ENCODE measurements around the gene TMCC1. TPM values are rescaled to one million over a fixed set of nuclear protein-coding genes. Genes with fewer than 3 reads are reported as not detected.
A peak's percentile ranks its signal among the peaks of the same experiment; 100 is the strongest.

Gene TMCC1
- total RNA-seq, 2 donors from 2014 or later = 10.1 to 13.2 TPM

DNA sequence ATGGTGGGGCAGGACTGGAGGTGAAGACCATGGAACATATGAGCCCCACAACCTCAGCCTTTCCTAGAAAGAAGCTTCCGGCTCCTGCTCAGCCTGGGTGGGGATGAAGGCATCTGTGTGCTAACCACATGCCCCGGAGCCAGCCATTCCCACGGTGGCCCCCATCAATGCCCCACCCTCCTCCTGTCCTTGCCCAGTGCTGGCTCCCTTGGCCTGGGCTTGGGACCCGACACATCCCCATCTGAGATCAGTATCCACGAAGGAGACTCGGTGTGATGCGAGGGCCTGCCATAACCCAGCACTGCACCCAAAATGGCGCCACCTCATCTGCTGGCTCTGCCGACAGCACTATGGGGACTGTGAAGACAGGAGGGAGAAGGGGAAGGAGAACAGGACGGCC lies 270.6 kb downstream of the TMCC1 start:
- Histone ChIP-seq H3K9me3 (no peaks in the 10 kb centered on the region), H3K4me1 (peaks cover 45% of the 10 kb centered on the region), H3K36me3 (replicated peaks in 1 of 2; ENCODE audit: insufficient read depth in 1 of 2, low read depth in 2 of 2) (no peaks in the 10 kb centered on the region), H3K4me3 (no peak overlapping the region), H3K27ac (peak overlapping the region in 3 of 4 donors; percentile 11 to 96 (median 62)), H3K27me3 (no peaks in the 10 kb centered on the region)
- no peak for DNase-seq
- 82 to 84% methylated on average over 8 to 10 of the region's 10 CpGs for WGBS, 2 donors
- no peak for ATAC-seq
- TF ChIP-seq POLR2A (IDR thresholded peaks at IDR 0.05) = no peak
- TF ChIP-seq, protein P1, sequence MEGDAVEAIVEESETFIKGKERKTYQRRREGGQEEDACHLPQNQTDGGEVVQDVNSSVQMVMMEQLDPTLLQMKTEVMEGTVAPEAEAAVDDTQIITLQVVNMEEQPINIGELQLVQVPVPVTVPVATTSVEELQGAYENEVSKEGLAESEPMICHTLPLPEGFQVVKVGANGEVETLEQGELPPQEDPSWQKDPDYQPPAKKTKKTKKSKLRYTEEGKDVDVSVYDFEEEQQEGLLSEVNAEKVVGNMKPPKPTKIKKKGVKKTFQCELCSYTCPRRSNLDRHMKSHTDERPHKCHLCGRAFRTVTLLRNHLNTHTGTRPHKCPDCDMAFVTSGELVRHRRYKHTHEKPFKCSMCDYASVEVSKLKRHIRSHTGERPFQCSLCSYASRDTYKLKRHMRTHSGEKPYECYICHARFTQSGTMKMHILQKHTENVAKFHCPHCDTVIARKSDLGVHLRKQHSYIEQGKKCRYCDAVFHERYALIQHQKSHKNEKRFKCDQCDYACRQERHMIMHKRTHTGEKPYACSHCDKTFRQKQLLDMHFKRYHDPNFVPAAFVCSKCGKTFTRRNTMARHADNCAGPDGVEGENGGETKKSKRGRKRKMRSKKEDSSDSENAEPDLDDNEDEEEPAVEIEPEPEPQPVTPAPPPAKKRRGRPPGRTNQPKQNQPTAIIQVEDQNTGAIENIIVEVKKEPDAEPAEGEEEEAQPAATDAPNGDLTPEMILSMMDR (IDR thresholded peaks at IDR 0.05) = no peak
- intact Hi-C loops (cut with DNase I) = no loop called here

DNA sequence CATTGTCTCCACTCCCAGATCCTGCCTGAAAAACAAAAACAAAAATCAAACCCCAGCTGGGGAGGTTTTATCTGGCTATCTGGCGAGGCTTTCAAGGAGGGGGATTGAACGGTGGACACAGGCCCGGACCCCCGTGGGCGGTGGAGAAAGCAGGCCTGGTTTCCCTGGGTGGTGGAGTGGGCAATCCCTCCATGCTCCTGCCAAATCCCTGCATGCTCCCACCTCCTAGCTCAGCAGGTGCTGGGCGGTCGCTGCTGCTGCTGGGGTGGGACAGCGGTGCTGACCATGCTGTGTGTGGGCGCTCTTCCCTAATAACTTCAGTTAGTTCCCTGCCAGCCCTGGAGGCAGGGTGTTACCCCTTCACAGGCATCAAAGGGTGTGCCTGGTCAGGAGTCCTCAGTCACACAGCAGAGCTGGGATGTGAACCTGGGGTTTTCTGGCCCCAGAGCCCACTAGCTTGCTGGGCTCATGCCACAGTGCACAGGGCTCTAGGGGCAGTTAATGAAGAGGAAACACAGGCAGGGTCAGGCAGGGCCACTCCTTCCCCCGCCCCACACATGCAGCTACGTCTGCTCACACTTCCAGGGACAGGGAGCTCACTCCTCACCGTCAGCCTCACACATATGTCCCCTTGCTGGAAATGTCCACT lies 271.2 kb downstream of the TMCC1 start:
- no peak for ATAC-seq
- Histone ChIP-seq H3K4me1 (peaks cover 39% of the 10 kb centered on the region), H3K9me3 (no peaks in the 10 kb centered on the region), H3K27me3 (no peaks in the 10 kb centered on the region), H3K36me3 (replicated peaks in 1 of 2; ENCODE audit: insufficient read depth in 1 of 2, low read depth in 2 of 2) (no peaks in the 10 kb centered on the region), H3K27ac (peak overlapping the region in 2 of 4 donors; percentile 37 to 96), H3K4me3 (no peak overlapping the region)
- intact Hi-C loops (cut with DNase I) = no loop called here
- TF ChIP-seq, protein P1 (IDR thresholded peaks at IDR 0.05) = no peak
- no peak for TF ChIP-seq POLR2A (IDR thresholded peaks at IDR 0.05)
- whole genome bisulfite sequencing, 2 donors = 75 to 77% methylated on average over 8 to 12 of the region's 12 CpGs
- no peak for DNase-seq

DNA sequence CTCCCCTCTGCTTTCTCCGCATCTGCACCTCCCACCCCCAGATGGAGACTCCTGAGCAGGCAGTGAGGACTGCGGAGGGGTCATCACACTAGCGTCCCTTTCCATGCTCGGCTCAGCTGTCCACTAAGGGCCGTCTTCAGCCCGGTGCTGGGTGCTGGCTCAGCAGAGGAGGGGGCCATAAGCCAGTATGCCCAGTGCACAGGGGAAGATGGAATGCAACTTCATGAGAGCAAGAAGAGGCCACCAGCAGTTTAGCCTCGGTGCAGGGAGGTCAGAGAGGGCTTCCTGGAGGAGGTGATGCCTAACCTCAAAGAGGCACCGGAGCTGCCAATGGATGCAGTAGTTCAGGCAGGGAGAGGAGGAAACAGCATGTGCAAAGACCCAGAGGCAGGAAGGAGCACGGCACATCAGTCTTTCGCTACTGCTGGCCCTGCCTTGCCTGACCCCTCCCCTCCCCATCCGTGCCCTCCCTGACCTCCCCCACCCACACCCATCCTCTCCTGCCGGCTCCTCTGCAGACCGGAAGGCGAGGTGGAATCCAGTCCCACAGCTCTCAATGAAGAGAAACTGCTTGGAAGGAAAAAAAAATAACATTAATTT lies 271.8 kb downstream of the TMCC1 start:
- 79 to 88% methylated on average over 12 to 14 of the region's 14 CpGs for WGBS, 2 donors
- intact Hi-C loops (cut with DNase I) = no loop called here
- H3K36me3 ChIP-seq (replicated peaks in 1 of 2; ENCODE audit: insufficient read depth in 1 of 2, low read depth in 2 of 2) = no peaks in the 10 kb centered on the region
- ATAC-seq (no peak), DNase-seq (no peak)
- H3K4me3 ChIP-seq = no peak overlapping the region
- H3K9me3 ChIP-seq = no peaks in the 10 kb centered on the region
- peaks cover 35% of the 10 kb centered on the region for H3K4me1 ChIP-seq
- TF ChIP-seq, protein P1 (IDR thresholded peaks at IDR 0.05) = no peak
- no peak for TF ChIP-seq POLR2A (IDR thresholded peaks at IDR 0.05)
- H3K27ac ChIP-seq = peak overlapping the region in 1 of 4 donors; percentile 96
- H3K27me3 ChIP-seq = no peaks in the 10 kb centered on the region

DNA sequence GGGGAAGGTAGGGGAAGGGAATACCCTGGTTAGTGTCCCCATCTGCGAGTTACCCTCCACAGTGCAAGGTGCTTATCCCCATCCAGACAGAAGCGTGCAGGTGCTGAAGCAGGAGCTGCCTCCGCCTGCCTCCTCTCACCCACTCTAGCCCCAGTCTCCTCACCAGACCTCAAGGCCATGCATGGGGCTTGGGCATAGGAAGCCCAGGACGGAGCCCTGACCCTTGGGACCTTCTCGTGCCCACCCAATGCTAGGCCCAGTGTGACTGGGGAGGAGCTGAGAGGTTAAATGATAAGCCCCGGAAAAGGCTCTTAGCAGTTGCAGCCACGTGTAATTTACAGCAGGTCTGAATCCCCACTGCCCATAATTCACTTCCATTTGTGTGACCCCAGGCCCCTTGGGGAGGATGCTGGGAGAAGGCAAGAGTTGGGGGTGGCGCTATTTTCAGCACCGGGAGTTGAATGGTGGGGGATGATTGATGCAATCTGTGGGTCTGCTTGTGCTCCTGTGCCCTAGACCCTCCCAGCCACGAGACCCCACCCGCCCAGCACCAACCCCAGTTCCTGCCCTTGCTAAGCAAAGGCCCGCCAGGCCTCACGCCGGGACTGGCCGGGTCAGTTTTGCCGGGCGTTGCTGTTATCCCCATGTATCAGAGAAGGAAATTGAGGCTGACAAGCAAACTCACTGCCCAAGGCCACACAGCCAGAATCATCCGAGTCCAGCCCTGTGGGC lies 272.5 kb downstream of the TMCC1 start:
- Histone ChIP-seq H3K9me3 (no peaks in the 10 kb centered on the region), H3K36me3 (replicated peaks in 1 of 2; ENCODE audit: insufficient read depth in 1 of 2, low read depth in 2 of 2) (no peaks in the 10 kb centered on the region), H3K27ac (no peak overlapping the region), H3K4me1 (peaks cover 28% of the 10 kb centered on the region), H3K4me3 (no peak overlapping the region), H3K27me3 (no peaks in the 10 kb centered on the region)
- ATAC-seq (no peak), DNase-seq (no peak)
- WGBS, 2 donors = 67 to 71% methylated on average over 16 to 18 of the region's 18 CpGs
- intact Hi-C loops (cut with DNase I) = no loop called here
- TF ChIP-seq, protein P1 (IDR thresholded peaks at IDR 0.05) = no peak
- TF ChIP-seq POLR2A (IDR thresholded peaks at IDR 0.05) = no peak
